GM19043 (cell line): ENCODE results near the gene ZNF518B.

Experiments used
- ATAC-seq: cut with Tn5 transposase; IDR thresholded peaks from one replicate; pipeline ENCODE4 v1.9.1; 2021; ENCODE audit warnings: low read depth; ENCODE audit not compliant: unreplicated experiment

Gene ZNF518B

GRCh38 chr4:10457255-10457801 lies at the start of gene ZNF518B:
Gene ZNF518B, minus strand, starts transcription at chr4:10457426. Its CDS starts 11,098 bp downstream, at chr4:10446328.
- peak; percentile 67 for ATAC-seq

- no peak for ATAC-seq
Observed at GRCh38 chr4:10506077-10506476, 48.9 kb upstream of the ZNF518B start.

GRCh38 chr4:10504570-10505179 lies 47.4 kb upstream of the ZNF518B start:
- no peak for ATAC-seq

GRCh38 chr4:10502717-10503116 lies 45.5 kb upstream of the ZNF518B start:
- no peak for ATAC-seq

GRCh38 chr4:10500776-10501175 lies 43.5 kb upstream of the ZNF518B start:
- ATAC-seq: no peak

- ATAC-seq: no peak
Observed at GRCh38 chr4:10496200-10496599, 39.0 kb upstream of the ZNF518B start.

- no peak for ATAC-seq
Observed at GRCh38 chr4:10495651-10496050, 38.4 kb upstream of the ZNF518B start.

GRCh38 chr4:10492464-10492863 lies 35.2 kb upstream of the ZNF518B start:
- no peak for ATAC-seq

- ATAC-seq: no peak
Observed at GRCh38 chr4:10491401-10491800, 34.2 kb upstream of the ZNF518B start.

GRCh38 chr4:10490996-10491395 lies 33.8 kb upstream of the ZNF518B start:
- no peak for ATAC-seq

- ATAC-seq: no peak
Observed at GRCh38 chr4:10482913-10483312, 25.7 kb upstream of the ZNF518B start.

GRCh38 chr4:10480616-10481015 lies 23.4 kb upstream of the ZNF518B start:
- ATAC-seq: no peak

GRCh38 chr4:10478621-10479020 lies 21.4 kb upstream of the ZNF518B start:
- ATAC-seq: no peak

- ATAC-seq: no peak
Observed at GRCh38 chr4:10470505-10470904, 13.3 kb upstream of the ZNF518B start.

- ATAC-seq: no peak
Observed at GRCh38 chr4:10466161-10466560, 8.9 kb upstream of the ZNF518B start.

- no peak for ATAC-seq
Observed at GRCh38 chr4:10462876-10463275, 5.7 kb upstream of the ZNF518B start.

GRCh38 chr4:10461850-10462400 lies 4.7 kb upstream of the ZNF518B start:
- no peak for ATAC-seq

- peak; percentile 67 for ATAC-seq
Observed at GRCh38 chr4:10461091-10461849, 4.0 kb upstream of the ZNF518B start.

- no peak for ATAC-seq
Observed at GRCh38 chr4:10460313-10461047, 3.3 kb upstream of the ZNF518B start.

GRCh38 chr4:10459305-10459704 lies 2.1 kb upstream of the ZNF518B start:
- no peak for ATAC-seq

- ATAC-seq: no peak
Observed at GRCh38 chr4:10458177-10458576, 951 bp upstream of the ZNF518B start.
